LNCaP clone FGC (cell line): ENCODE measurements around the gene CDYL2.
"Not testable (repeated sequence)": the region's sequence is repeated elsewhere in the genome, so short reads cannot be mapped to it uniquely, and the experiment has no call there.

ENCODE experiments used
- DNase-seq: peaks from one replicate; pipeline ENCODE4 v3.0.0-alpha.2; 2011; ENCODE audit warnings: low read depth
- H3K4me3 ChIP-seq: 2 replicates; pipeline ENCODE4 v1.5.1; 2011; ENCODE audit warnings: mild to moderate bottlenecking, low read depth, low read length, control low read depth
- CTCF ChIP-seq: IDR thresholded peaks from 2 replicates; pipeline ENCODE4 v1.5.1; 2012; ENCODE audit warnings: mild to moderate bottlenecking; ENCODE audit not compliant: control insufficient read depth, insufficient read depth; ENCODE audit errors: extremely low read depth

CDYL2 gene

GRCh38 chr16:80828495-80828894 lies 24.1 kb upstream of the CDYL2 start:
- no peak for DNase-seq
- H3K4me3 ChIP-seq: no peak overlapping the region
- no peak for TF ChIP-seq CTCF

GRCh38 chr16:80827007-80827406 lies 22.6 kb upstream of the CDYL2 start:
- TF ChIP-seq CTCF: no peak
- DNase-seq: no peak

GRCh38 chr16:80825365-80825758 lies 21.0 kb upstream of the CDYL2 start:
- no peak for TF ChIP-seq CTCF
- DNase-seq: no peak
- no peak overlapping the region for H3K4me3 ChIP-seq

More at GRCh38 chr16:80827007-80827406, 22.6 kb upstream of the CDYL2 start:
- no peak overlapping the region for H3K4me3 ChIP-seq

DNA sequence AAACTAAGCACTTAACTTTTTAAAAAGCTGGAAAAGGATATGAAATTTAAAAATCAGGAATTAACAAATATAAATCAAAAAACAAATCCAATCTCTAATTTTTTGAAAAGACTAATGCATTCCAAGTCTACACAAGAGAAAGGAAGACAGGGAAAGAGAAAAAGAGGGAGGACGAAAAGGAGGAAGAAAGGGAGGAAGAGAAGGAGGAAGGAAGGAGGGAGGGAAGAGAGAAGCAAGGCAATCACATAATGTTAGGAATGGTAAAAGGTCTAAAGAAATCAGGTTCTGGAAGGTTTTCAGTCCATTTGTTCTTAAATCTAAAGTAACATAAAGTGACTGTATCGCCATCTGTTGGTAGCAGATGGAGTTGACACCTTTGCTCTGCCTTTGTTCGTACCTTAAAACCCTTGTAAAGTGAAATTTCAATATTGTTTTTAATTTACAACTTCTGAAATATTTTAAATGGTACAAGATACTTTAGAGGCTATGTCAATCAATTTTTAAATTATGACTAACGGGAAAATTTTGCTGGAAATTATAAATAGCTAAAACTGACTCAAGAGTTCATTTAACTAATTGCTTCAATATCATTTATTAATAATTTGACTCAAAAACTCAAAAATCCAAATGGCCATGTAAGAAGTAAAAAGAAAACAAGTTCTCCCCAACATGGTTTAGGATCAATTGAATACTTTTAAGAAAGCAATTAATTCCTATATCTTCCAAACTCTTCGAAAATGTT lies 20.4 kb upstream of the CDYL2 start:
- H3K4me3 ChIP-seq: no peak overlapping the region
- peak; percentile 74 for TF ChIP-seq CTCF
- peak; percentile 55 for DNase-seq

DNA sequence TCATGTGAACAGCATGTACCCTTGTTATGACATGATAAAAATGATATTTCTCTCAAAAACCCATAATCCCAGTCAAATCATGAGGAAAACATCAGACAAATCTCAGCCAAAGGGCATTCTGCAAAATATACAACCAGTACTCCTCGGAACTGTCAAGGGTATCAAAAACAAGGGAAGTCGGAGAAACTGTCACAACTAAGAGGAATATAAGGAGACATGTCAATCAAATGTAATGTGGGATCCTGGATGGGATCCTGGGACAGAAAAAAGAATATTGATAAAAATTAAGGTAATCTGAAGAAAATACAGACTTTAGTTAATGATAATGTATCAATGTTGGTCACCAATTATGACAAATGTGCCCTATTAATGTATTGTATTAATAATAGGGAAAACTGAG lies 15.6 kb upstream of the CDYL2 start:
- H3K4me3 ChIP-seq: no peak overlapping the region
- DNase-seq: no peak
- TF ChIP-seq CTCF: no peak

GRCh38 chr16:80816356-80816755 lies 12.0 kb upstream of the CDYL2 start:
- no peak overlapping the region for H3K4me3 ChIP-seq
- no peak for DNase-seq
- no peak for TF ChIP-seq CTCF

DNA sequence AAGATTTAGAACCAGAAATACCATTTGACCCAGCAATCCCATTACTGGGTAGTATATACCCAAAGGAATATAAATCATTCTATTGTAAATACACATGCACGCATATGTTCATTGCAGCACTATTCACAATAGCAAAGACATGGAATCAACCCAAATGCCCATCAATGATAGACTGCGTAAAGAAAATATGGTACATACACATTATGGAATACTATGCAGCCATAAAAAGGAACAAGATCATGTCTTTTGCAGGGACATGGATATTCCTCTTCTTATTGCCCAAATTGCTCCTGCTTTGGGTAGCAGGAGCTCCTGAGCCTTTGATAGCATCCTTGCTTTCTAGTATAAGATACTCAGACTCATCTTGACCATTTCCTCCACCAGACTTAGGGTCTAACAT lies 10.9 kb upstream of the CDYL2 start:
- not testable (repeated sequence) for DNase-seq

More for the DNA sequence above, 10.9 kb upstream of the CDYL2 start:
- H3K4me3 ChIP-seq: not testable (repeated sequence)
